ENCODE results near the gene TRIM62. TPM values are rescaled to one million over a fixed set of nuclear protein-coding genes. Genes with fewer than 3 reads are reported as not detected.

Gene TRIM62
- total RNA-seq, 1 donor from 2014 or later: 2.3 TPM

Other genes starting within 250 kb of the TRIM62 start
- 15.5 TPM for gene RNF19B, start 217.2 kb downstream of the TRIM62 start, total RNA-seq
- gene AK2, start 145.2 kb downstream of the TRIM62 start, total RNA-seq: 129 TPM
- 2.1 TPM for gene AZIN2, start 100.9 kb downstream of the TRIM62 start, total RNA-seq
- 30.3 TPM for gene ZNF362, start 74.4 kb upstream of the TRIM62 start, total RNA-seq
- not detected for gene A3GALT2, start 139.1 kb upstream of the TRIM62 start, total RNA-seq
- 102 TPM for gene PHC2, start 249.1 kb upstream of the TRIM62 start, total RNA-seq